Parathyroid adenoma (tissue), 2 donors: ENCODE measurements around the gene SRGAP1.
A peak's percentile ranks its signal among the peaks of the same experiment; 100 is the strongest.

ENCODE experiments used
- H2AFZ ChIP-seq: fragments of 300-600 bp; sonication (generic); one replicate; pipeline ENCODE4 v1.7.0; 2017; ENCODE audit warnings: antibody characterized with exemption, mild to moderate bottlenecking
- H3K27ac ChIP-seq: fragments of 300-600 bp; sonication (generic); one replicate; pipeline ENCODE4 v1.7.0; 2017
- H3K27me3 ChIP-seq: fragments of 300-600 bp; sonication (generic); one replicate; pipeline ENCODE4 v1.7.0; 2017; ENCODE audit warnings: low read length; ENCODE audit not compliant: control insufficient read depth, insufficient read depth
- H3K36me3 ChIP-seq: fragments of 300-600 bp; sonication (generic); one replicate; pipeline ENCODE4 v1.7.0; 2017; ENCODE audit warnings: low read length; ENCODE audit not compliant: control insufficient read depth, insufficient read depth
- H3K4me1 ChIP-seq: fragments of 300-600 bp; sonication (generic); one replicate; pipeline ENCODE4 v1.7.0; 2017; ENCODE audit warnings: control low read depth
- H3K4me2 ChIP-seq: fragments of 300-600 bp; sonication (generic); one replicate; pipeline ENCODE4 v1.7.0; 2017; ENCODE audit warnings: low read length
- H3K4me3 ChIP-seq: fragments of 300-600 bp; sonication (generic); one replicate; pipeline ENCODE4 v1.7.0; 2017; ENCODE audit warnings: low read depth, low read length
- H3K79me2 ChIP-seq: fragments of 300-600 bp; sonication (generic); one replicate; pipeline ENCODE4 v1.7.0; 2017; ENCODE audit warnings: control low read depth
- H3K9ac ChIP-seq: fragments of 300-600 bp; sonication (generic); one replicate; pipeline ENCODE4 v1.7.0; 2017; ENCODE audit warnings: mild to moderate bottlenecking
- H3K9me3 ChIP-seq: fragments of 300-600 bp; sonication (generic); one replicate; pipeline ENCODE4 v1.7.0; 2017; ENCODE audit warnings: low read length; ENCODE audit not compliant: control insufficient read depth
- TF ChIP-seq, protein P1 (sequence below): fragments of 300-600 bp; sonication (generic); IDR thresholded peaks from one replicate; pipeline ENCODE4 v1.7.0; 2017; ENCODE audit warnings: antibody characterized with exemption, mild to moderate bottlenecking
- donor health status: primary hyperparathyroidism.

SRGAP1 gene

DNA sequence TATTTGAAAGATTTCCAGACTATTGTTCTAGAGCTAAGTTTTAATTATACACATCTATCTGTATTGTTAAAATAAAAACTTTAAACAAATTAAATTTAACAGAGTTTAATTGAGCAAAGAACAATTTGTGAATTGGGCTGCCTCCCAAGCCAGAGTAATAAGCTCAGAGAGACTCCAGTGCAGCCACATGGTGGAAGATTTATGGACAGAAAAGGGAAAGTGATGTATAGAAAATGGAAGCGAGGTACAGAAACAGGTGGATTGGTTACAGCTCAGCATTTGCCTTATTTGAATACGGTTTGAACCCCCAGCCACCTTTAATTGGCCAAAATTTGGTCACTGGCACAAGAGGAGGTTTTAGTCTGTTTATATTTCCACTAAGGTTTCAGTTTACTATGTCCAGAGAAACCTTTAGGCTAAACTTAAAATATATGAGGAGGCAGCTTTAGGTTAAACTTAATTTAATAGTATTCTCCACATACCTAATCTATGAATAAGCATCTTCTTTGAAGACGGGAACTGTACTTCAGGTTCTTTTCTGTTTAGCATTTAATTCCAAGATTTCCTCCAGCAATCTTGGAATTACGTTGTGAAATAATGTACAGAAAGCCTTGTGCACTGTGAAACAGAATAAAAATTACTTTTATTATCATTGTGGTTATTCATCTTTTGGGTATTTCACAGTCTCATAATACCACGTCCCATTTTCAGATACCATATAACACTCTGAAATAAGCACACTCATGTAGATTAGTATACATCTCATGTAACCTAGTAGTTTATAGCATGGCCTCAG is 19.4 kb downstream of the SRGAP1 start:
- H3K27me3 ChIP-seq, result no peaks in the 10 kb centered on the region
- no peak overlapping the region for H3K9ac ChIP-seq
- TF ChIP-seq, protein P1, sequence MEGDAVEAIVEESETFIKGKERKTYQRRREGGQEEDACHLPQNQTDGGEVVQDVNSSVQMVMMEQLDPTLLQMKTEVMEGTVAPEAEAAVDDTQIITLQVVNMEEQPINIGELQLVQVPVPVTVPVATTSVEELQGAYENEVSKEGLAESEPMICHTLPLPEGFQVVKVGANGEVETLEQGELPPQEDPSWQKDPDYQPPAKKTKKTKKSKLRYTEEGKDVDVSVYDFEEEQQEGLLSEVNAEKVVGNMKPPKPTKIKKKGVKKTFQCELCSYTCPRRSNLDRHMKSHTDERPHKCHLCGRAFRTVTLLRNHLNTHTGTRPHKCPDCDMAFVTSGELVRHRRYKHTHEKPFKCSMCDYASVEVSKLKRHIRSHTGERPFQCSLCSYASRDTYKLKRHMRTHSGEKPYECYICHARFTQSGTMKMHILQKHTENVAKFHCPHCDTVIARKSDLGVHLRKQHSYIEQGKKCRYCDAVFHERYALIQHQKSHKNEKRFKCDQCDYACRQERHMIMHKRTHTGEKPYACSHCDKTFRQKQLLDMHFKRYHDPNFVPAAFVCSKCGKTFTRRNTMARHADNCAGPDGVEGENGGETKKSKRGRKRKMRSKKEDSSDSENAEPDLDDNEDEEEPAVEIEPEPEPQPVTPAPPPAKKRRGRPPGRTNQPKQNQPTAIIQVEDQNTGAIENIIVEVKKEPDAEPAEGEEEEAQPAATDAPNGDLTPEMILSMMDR, result no peak
- no peak overlapping the region for H2AFZ ChIP-seq
- peaks cover 34% of the 10 kb centered on the region for H3K79me2 ChIP-seq
- no peak overlapping the region for H3K4me3 ChIP-seq
- no peak overlapping the region for H3K4me2 ChIP-seq
- H3K4me1 ChIP-seq, result peaks cover 26% of the 10 kb centered on the region
- no peaks in the 10 kb centered on the region for H3K36me3 ChIP-seq
- H3K9me3 ChIP-seq, result no peaks in the 10 kb centered on the region
- H3K27ac ChIP-seq, result no peak overlapping the region

DNA sequence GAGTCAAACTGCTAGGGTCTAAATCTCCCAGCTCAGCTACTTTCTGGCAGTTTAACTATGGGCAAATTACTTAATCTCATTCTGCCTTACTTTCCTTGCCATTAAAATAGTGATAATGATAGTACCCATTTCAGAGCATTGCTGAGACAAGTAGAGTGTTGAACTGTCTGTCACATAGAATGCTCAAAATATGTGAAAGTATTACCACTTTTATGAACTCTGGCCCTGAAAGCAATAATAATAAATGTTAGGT is 19.9 kb downstream of the SRGAP1 start:
- peaks cover 39% of the 10 kb centered on the region for H3K79me2 ChIP-seq
- TF ChIP-seq, protein P1, result no peak

DNA sequence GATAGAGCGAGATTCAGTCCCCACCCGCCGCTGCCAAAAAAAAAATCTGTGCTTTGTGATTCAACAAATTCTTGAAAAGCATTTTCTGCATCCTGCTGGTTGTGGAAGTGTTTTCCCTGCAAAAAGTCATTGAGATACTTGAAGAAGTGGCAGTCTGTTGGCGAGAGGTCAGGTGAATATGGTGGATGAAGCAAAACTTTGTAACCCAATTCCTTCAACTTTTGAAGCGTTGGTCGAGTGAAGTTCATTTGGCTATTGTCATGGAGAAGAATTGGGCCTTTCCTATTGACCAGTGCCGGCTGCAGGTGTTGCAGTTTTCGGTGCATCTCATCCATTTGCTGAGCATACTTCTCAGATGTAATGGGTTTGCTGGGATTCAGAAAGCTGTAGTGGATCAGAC is 20.9 kb downstream of the SRGAP1 start:
- Histone ChIP-seq H3K9me3 (no peaks in the 10 kb centered on the region), H3K79me2 (peaks cover 41% of the 10 kb centered on the region), H3K4me2 (no peak overlapping the region), H3K4me1 (peaks cover 39% of the 10 kb centered on the region), H3K27me3 (no peaks in the 10 kb centered on the region), H3K9ac (no peak overlapping the region), H2AFZ (no peak overlapping the region), H3K27ac (no peak overlapping the region), H3K36me3 (no peaks in the 10 kb centered on the region), H3K4me3 (no peak overlapping the region)
- TF ChIP-seq, protein P1, result no peak

More for the DNA sequence above, 19.9 kb downstream of the SRGAP1 start:
- Histone ChIP-seq H3K27me3 (no peaks in the 10 kb centered on the region), H3K4me3 (no peak overlapping the region), H3K9ac (no peak overlapping the region), H3K27ac (no peak overlapping the region), H3K4me2 (no peak overlapping the region), H2AFZ (no peak overlapping the region), H3K4me1 (peaks cover 31% of the 10 kb centered on the region), H3K9me3 (no peaks in the 10 kb centered on the region), H3K36me3 (no peaks in the 10 kb centered on the region)

DNA sequence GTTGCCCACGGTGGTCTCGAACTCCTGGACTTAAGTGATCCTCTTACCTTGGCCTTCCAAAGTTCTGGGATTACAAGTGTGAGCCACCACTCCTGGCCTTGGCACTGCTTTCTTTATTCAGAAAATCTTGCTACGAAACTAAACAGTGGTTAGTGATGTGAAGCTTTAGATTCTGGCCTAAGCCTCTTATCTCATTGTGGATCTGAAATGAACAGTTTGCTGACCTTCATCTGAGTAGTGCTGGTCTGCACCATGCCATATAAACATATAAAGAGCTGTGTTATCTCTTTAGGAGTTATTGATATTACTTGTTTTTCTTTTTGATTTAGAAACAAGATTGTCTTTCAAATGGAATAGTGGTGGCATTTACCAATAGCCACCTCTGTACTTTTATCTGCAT is 22.6 kb downstream of the SRGAP1 start:
- Histone ChIP-seq H3K36me3 (no peaks in the 10 kb centered on the region), H2AFZ (no peak overlapping the region), H3K4me2 (no peak overlapping the region), H3K27ac (no peak overlapping the region), H3K9me3 (no peaks in the 10 kb centered on the region), H3K9ac (no peak overlapping the region), H3K4me3 (no peak overlapping the region), H3K79me2 (peaks cover 49% of the 10 kb centered on the region), H3K4me1 (peaks cover 36% of the 10 kb centered on the region), H3K27me3 (no peaks in the 10 kb centered on the region)
- TF ChIP-seq, protein P1, result no peak

DNA sequence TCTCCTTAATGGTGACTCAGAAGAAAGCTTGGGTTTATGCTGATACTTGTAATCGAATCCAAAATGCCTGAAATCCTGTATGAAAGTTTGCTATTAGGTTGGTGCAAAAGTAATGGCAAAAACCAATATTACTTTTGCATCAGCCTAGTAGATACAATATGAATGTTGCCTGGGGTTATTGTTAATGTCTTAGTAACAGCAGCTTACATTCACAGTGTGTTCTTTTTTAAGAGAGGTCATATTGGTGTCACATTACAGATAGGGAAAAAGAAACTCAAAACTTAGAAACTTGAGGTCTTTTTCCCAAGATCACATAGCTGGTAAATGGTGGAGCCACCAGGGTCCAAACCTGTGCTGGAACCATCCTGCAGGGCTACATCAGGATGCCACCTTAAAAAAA is 25.2 kb downstream of the SRGAP1 start:
- Histone ChIP-seq H3K9ac (no peak overlapping the region), H3K27me3 (no peaks in the 10 kb centered on the region), H3K36me3 (no peaks in the 10 kb centered on the region), H3K9me3 (no peaks in the 10 kb centered on the region), H3K4me3 (no peak overlapping the region), H3K4me1 (peaks cover 20% of the 10 kb centered on the region), H3K79me2 (peaks cover 44% of the 10 kb centered on the region), H3K4me2 (peak overlapping the region; percentile 3), H2AFZ (no peak overlapping the region), H3K27ac (peak overlapping the region; percentile 40)
- TF ChIP-seq, protein P1, result no peak
